ENCODE results near the gene ANKRD33B. TPM values are rescaled to one million over a fixed set of nuclear protein-coding genes. Genes with fewer than 3 reads are reported as not detected.

Gene ANKRD33B
- total and polyA plus RNA-seq, 9 of the 15 experiments (the other 6 are each of a cell fraction or from before 2014, with no cell fraction given): 0.10 to 1.7 (median 0.40) TPM

- TF ChIP-seq MEF2D (tag; conservative IDR thresholded peaks at IDR 0.05; ENCODE audit: low read depth) (0 out of 2 replicates have a peak, but pooled peaks have one; percentile 23), POLR2G (IDR thresholded peaks at IDR 0.05; ENCODE audit: low read depth, low read length) (0 out of 2 replicates have a peak, but pooled peaks have one; percentile 23), HLTF (IDR thresholded peaks at IDR 0.05) (no peak; the same call in 1 of the 2 replicates), ARID3B (CRISPR knock-in tag; IDR thresholded peaks at IDR 0.05; ENCODE audit: borderline replicate concordance) (no peak), ZNF41 (CRISPR knock-in tag; conservative IDR thresholded peaks at IDR 0.05) (no peak), SAFB2 (IDR thresholded peaks at IDR 0.05; ENCODE audit: borderline replicate concordance, low read depth, low read length, severe bottlenecking) (no peak), NR4A1 (CRISPR knock-in tag; IDR thresholded peaks at IDR 0.05) (no peak), NR4A1 (tag; IDR thresholded peaks at IDR 0.05) (0 out of 2 replicates have a peak, but pooled peaks have one; percentile 16), E2F8 (IDR thresholded peaks at IDR 0.05; ENCODE audit: low read depth, partially characterized antibody) (no peak), FOXP4 (CRISPR knock-in tag; IDR thresholded peaks at IDR 0.05; ENCODE audit: borderline replicate concordance) (0 out of 2 replicates have a peak, but pooled peaks have one; percentile 58), NFRKB (IDR thresholded peaks at IDR 0.05; ENCODE audit: low read depth) (no peak), ZNF212 (CRISPR knock-in tag; IDR thresholded peaks at IDR 0.05) (no peak), ARNT (IDR thresholded peaks at IDR 0.05) (peak in 1 of 2 experiments; percentile 44; a peak in 1 of 4 replicates), SIN3B (IDR thresholded peaks at IDR 0.05; ENCODE audit: low read depth) (no peak), FOXJ2 (tag; IDR thresholded peaks at IDR 0.05) (no peak), CREB5 (CRISPR knock-in tag; IDR thresholded peaks at IDR 0.05) (no peak)
- TF ChIP-seq, protein P1, sequence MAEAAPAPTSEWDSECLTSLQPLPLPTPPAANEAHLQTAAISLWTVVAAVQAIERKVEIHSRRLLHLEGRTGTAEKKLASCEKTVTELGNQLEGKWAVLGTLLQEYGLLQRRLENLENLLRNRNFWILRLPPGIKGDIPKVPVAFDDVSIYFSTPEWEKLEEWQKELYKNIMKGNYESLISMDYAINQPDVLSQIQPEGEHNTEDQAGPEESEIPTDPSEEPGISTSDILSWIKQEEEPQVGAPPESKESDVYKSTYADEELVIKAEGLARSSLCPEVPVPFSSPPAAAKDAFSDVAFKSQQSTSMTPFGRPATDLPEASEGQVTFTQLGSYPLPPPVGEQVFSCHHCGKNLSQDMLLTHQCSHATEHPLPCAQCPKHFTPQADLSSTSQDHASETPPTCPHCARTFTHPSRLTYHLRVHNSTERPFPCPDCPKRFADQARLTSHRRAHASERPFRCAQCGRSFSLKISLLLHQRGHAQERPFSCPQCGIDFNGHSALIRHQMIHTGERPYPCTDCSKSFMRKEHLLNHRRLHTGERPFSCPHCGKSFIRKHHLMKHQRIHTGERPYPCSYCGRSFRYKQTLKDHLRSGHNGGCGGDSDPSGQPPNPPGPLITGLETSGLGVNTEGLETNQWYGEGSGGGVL (CRISPR knock-in tag; IDR thresholded peaks at IDR 0.05): no peak
Measured at GRCh38 chr5:10602031-10602806, 38.3 kb downstream of the ANKRD33B start (continued).

Measured in K562 (cell line).